GM19452 (cell line): ENCODE data around the gene TNFSF9.

ENCODE experiments used
- ATAC-seq: cut with Tn5 transposase; IDR thresholded peaks from one replicate; pipeline ENCODE4 v1.9.1; 2021; ENCODE audit not compliant: unreplicated experiment

The TNFSF9 gene

GRCh38 chr19:6530386-6531162 lies at the start of gene TNFSF9:
Gene TNFSF9 (plus strand): TSS chr19:6531026. CDS start chr19:6531037, 11 bp downstream.
- ATAC-seq = peak; percentile 27

- ATAC-seq = no peak
Observed at GRCh38 chr19:6481541-6482342, 49.1 kb upstream of the TNFSF9 start, which contains the start of gene DENND1C. Gene DENND1C (minus strand): TSS chr19:6481787. CDS start chr19:6481695, 92 bp downstream.

- ATAC-seq = no peak
Observed at GRCh38 chr19:6482343-6482686, 48.5 kb upstream of the TNFSF9 start.

- no peak for ATAC-seq
Observed at GRCh38 chr19:6483235-6483634, 47.6 kb upstream of the TNFSF9 start.

- no peak for ATAC-seq
Observed at GRCh38 chr19:6484230-6484629, 46.6 kb upstream of the TNFSF9 start.

GRCh38 chr19:6484831-6485230 lies 46.0 kb upstream of the TNFSF9 start:
- no peak for ATAC-seq

GRCh38 chr19:6489278-6490061 lies 41.4 kb upstream of the TNFSF9 start:
- no peak for ATAC-seq

GRCh38 chr19:6490134-6490533 lies 40.7 kb upstream of the TNFSF9 start:
- ATAC-seq = no peak

GRCh38 chr19:6491802-6492592 lies 38.8 kb upstream of the TNFSF9 start:
- no peak for ATAC-seq

GRCh38 chr19:6494438-6495036 lies 36.3 kb upstream of the TNFSF9 start:
- no peak for ATAC-seq

- no peak for ATAC-seq
Observed at GRCh38 chr19:6495947-6496346, 34.9 kb upstream of the TNFSF9 start.

GRCh38 chr19:6498294-6499036 lies 32.4 kb upstream of the TNFSF9 start:
- no peak for ATAC-seq

GRCh38 chr19:6499052-6499790 lies 31.6 kb upstream of the TNFSF9 start:
- ATAC-seq = no peak

- no peak for ATAC-seq
Observed at GRCh38 chr19:6500837-6501739, 29.7 kb upstream of the TNFSF9 start.

GRCh38 chr19:6501740-6502648 lies 28.8 kb upstream of the TNFSF9 start, which contains the start of gene TUBB4A:
Gene TUBB4A (minus strand): TSS chr19:6502309. CDS start chr19:6502212, 97 bp downstream.
- ATAC-seq = no peak

- ATAC-seq = no peak
Observed at GRCh38 chr19:6503407-6504201, 27.2 kb upstream of the TNFSF9 start.
